Left cardiac atrium (tissue), 4 donors: Measurements from ENCODE around the gene C17orf114.
"Not testable (repeated sequence)": the region's sequence is repeated elsewhere in the genome, so short reads cannot be mapped to it uniquely, and the experiment has no call there.

Source experiments
- ATAC-seq, 2 donors: fragments of 200-7000 bp; cut with Tn5 transposase; one replicate each; pipeline ENCODE4 v1.9.1; 2020; ENCODE audit warnings: mild to moderate bottlenecking in 2 of 2, moderate library complexity in 2 of 2
- DNase-seq: peaks from one replicate; pipeline ENCODE4 v3.0.0-alpha.2; 2020
- intact Hi-C, 2 donors: fragments of 100-400 bp; cut with DNase I; formaldehyde crosslinking; loops; one replicate each; pipeline versions ENCODE4 v1.14.1 to v1.15.1; 2022 to 2023
- donor health status: DM: no; HTN: yes; CAD: no.
- donor health status: DM: no; HTN: yes; CAD: no; lungs with severe emphysema.
- donor health status: DM: yes; HTN: yes; CAD: no.
- donor health status: Dilated cardiomyopathy.

Gene C17orf114

DNA sequence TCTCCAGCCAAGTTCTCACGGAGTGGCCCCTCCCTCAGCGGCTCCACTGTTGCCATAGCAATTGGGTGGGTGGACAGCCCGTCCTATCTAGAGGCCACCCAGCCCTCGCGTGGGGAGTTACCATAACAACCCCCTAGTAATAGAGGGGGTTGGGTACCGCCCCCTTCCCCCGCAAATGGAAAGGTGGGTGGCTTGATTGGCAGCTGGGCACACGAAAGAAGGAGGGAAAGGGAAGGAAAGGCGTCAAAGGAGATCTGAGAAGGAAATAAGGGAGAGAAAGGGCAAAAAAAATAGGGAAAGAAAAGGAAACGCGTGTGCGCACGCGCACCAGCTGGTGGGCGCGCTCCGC is 30.7 kb upstream of the C17orf114 start:
- peak; percentile 29 to 56 for ATAC-seq
- DNase-seq, intact Hi-C loops: not testable (repeated sequence)

GRCh38 chr17:4827399-4827798 is 25.3 kb upstream of the C17orf114 start:
- DNase-seq = no peak
- ATAC-seq = no peak
- intact Hi-C loops = no loop called here

GRCh38 chr17:4823373-4824089 is 21.4 kb upstream of the C17orf114 start:
- no peak for ATAC-seq
- DNase-seq = no peak
- intact Hi-C loops = no loop called here

DNA sequence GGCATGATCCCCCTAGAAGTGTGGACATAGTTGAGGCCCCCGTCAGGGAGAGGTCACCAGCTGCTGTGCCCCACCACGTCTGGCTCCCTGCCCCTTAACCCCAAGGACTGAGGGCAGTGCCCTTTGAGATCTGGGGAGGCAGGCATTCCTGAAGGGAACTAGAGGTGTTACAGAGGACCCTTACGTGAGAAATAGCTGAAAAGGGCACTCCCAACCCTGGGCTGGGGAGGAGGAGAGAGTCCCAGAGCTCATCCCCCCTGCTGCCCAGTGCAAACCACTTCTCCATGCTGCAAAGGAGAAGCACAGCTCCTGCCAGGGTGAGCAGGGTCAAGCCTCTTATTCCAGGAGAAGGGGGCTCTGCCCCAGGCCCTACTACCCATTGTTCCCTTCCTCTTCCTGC is 20.7 kb upstream of the C17orf114 start:
- ATAC-seq (no peak), DNase-seq (no peak)
- intact Hi-C loops = no loop called here

DNA sequence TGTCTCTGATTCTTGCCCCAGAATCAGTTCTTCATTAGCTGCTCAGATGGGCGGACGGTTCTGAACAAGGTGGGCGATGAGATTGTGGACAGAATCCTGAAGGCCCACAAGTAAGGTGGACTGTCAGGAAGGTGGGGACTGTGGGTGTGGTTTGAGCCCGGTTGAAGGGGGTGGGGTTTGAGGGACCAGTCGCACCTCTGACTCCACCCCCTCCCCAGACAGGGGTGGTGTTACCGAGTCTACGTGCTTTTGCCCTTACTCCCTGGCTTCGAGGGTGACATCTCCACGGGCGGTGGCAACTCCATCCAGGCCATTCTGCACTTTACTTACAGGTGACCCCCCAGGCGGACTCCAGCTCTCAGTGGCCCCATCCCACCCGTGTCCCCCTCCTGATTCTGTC is 16.1 kb upstream of the C17orf114 start:
- no peak for ATAC-seq
- intact Hi-C loops = no loop called here
- no peak for DNase-seq

- intact Hi-C loops = no loop called here
- ATAC-seq = no peak
- DNase-seq = no peak
These were observed 14.7 kb upstream of the C17orf114 start for GRCh38 chr17:4816826-4817225.

DNA sequence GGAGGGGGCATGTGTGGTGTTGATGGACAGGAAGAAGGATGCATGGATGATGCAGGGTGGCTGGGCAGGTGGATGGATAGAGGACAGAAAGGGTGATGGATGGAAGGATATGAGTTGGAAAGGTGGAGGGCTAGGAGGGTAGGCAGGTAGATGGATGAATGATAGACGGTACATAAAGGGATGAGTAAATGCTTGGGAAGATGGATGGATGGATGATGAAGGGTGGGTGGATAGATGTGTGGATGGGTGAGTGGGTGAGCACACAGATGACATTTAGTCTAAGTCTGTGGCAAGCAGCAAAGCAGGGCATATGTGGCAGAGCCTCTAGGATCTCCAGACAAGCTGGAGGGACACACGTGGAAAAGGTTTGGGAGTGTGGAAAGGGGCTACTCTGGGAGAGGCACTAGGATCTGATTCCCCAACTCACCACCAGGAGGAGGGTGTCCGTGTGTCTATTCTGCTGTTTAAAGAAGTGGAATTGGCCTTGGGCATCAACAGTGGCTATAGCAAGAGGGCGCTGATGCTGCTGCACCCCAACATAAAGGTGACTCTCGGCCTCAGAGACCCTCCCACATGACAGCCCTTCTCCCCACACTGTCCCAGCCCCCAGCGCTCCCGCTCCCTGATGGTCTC is 13.0 kb upstream of the C17orf114 start:
- ATAC-seq (no peak), DNase-seq (no peak)
- intact Hi-C loops = no loop called here

GRCh38 chr17:4812690-4813089 is 10.6 kb upstream of the C17orf114 start:
- intact Hi-C loops = no loop called here
- DNase-seq (no peak), ATAC-seq (no peak)

GRCh38 chr17:4811471-4811870 is 9.3 kb upstream of the C17orf114 start:
- intact Hi-C loops = no loop called here
- no peak for DNase-seq
- ATAC-seq = no peak

GRCh38 chr17:4810696-4811290 is 8.7 kb upstream of the C17orf114 start:
- intact Hi-C loops = no loop called here
- DNase-seq = peak; percentile 34
- ATAC-seq = no peak

DNA sequence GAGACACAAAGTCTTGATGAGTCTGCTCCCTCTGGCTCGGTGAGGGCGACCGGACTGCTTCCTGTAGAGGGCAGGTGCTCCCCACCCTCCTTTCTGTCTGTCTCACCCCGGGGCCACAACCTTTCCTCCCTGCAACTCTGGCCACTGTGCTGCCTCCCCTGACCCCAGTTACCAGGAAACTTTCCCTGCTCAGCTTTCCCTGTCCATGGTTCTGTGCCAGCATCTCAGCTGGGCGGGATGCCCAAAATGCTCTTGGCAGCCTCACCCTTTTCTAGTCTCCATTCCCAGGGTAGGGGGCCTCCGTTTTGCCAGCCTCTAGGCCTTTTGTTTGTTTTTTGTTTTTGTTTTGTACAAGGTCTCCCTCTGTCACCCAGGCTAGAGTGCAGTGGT is 6.2 kb upstream of the C17orf114 start:
- intact Hi-C loops = no loop called here
- ATAC-seq = peak; percentile 12 to 40
- DNase-seq = peak; percentile 48

DNA sequence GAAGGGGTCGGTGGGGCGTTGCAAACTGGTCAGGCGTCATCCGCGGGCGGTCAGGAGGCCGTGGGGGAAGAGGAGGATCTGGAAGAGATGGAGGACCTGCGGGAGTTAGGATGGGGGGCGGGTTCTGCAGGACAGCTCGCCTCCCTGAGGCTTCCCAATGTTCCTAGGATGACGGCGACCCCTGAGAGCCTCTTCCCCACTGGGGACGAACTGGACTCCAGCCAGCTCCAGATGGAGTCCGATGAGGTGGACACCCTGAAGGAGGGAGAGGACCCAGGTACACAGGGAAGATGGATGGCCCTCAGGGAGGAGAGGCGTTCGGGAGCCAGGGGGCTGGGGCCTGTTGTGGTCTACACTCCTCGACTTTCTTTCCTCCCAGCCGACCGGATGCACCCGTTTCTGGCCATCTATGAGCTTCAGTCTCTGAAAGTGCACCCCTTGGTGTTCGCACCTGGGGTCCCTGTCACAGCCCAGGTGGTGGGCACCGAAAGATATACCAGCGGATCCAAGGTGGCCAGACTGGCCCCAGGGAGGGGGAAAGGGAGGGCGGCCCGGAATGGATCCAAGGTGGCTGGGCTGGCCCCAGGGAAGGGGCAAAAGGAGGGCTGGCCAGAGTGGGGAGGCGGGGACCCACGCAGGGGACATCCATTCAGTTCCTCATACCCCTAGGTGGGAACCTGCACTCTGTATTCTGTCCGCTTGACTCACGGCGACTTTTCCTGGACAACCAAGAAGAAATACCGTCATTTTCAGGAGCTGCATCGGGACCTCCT is 5.7 kb upstream of the C17orf114 start:
- intact Hi-C loops = no loop called here
- peak; percentile 10 to 26 for ATAC-seq
- no peak for DNase-seq

GRCh38 chr17:4806777-4807604 is 4.9 kb upstream of the C17orf114 start, which contains the start of gene PLD2:
Gene PLD2, plus strand, starts transcription at chr17:4807152. Its CDS starts 621 bp downstream, at chr17:4807773.
- ATAC-seq = peak; percentile 99
- intact Hi-C loops = no loop called here
- peak; percentile 89 for DNase-seq

DNA sequence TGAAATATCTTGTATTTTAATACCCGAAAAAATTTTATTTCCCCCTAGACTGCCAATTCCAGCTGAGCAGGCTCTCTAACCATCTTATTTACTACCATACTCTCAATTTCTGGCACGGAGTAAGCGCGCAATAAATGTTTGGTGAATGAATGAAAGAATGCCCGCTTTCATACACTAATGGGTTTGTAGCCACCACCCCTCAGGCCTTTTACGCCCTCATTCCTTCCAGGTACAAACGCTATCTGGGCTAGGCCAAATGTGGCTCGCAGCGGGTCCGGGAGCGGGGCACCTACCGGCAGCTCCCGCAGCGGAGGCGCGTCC is 4.3 kb upstream of the C17orf114 start:
- ATAC-seq (no peak), DNase-seq (no peak)
- intact Hi-C loops = no loop called here

DNA sequence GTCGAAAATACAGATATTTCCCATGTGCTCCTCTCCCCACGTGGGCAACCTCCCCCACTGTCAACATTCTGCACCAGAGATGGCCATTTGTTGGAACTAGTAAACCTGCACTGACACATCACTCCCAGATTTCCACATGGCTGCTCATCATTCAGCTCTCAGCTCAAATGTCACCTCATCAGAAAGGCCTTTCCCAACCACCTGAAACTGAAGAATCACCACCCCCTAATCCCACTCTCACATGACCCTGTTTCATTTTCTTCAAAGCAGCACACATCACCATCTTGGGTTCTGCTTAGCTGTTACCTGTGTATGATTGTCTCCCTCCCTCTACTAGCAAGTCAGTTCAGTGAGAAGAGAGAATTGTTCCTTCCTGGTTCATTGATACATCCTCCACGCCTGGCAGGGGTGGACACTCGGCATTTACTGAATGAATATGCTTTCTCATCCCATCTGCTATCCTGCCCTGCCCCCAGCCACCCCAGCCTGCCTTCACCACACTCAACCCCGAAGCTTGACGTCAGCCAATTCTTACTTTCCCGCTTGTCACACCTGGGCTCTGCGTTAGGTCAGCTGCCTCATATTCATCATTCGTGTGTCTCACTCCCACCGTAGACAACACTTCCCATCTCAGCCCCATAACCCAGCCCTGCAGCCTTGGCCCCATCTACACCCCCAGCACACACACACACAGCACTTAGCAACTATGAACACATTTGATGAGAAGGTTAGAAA is 1.5 kb downstream of the C17orf114 start:
- ATAC-seq (no peak), DNase-seq (no peak)
- intact Hi-C loops = no loop called here

GRCh38 chr17:4796552-4796920 is 5.6 kb downstream of the C17orf114 start:
- DNase-seq (peak; percentile 45), ATAC-seq (peak; percentile 38 to 70)
- intact Hi-C loops = no loop called here

DNA sequence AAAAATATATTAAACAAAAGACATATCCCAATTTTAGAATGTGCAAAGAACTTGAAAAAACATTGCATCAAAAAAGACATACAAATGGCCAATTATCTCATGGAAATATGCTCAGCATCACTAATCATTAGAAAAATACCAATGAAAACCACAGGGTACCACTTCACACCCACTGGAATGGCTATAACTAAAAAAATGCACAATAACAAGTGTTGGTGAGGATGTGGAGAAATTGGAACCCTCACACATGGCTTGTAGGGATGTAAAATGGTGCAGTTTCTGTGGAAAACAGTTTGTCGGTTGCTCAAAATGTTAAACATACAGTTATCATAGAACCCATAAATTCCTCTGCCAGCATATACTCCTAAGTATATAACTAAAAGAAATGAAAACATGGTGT is 7.0 kb downstream of the C17orf114 start:
- no peak for DNase-seq
- no peak for ATAC-seq
- intact Hi-C loops = no loop called here

- ATAC-seq = no peak
- intact Hi-C loops = no loop called here
- no peak for DNase-seq
These were observed 11.4 kb downstream of the C17orf114 start for GRCh38 chr17:4790705-4791088.
